ENCODE results near the gene RIPK1. TPM values are rescaled to one million over a fixed set of nuclear protein-coding genes. Genes with fewer than 3 reads are reported as not detected.

Gene RIPK1
- total RNA-seq, 1 experiment from 2014 or later = 14.5 TPM

GRCh38 chr6:3088446-3088845 lies 20.2 kb downstream of the RIPK1 start:
- Histone ChIP-seq H3K36me3 (ENCODE audit: low read depth, low read length) (peaks cover 41% of the 10 kb centered on the region), H3K4me3 (ENCODE audit: low read length) (no peak overlapping the region), H3K4me2 (ENCODE audit: low read length) (no peak overlapping the region), H3K9me3 (ENCODE audit: low read length) (no peaks in the 10 kb centered on the region), H3K79me2 (ENCODE audit: low read length) (no peaks in the 10 kb centered on the region), H3F3A (ENCODE audit: low read length, unreplicated experiment) (no peaks in the 10 kb centered on the region), H2AFZ (ENCODE audit: low read length) (no peak overlapping the region), H3K27ac (ENCODE audit: low read length) (no peak overlapping the region), H3K4me1 (ENCODE audit: insufficient read depth, low read length) (no peaks in the 10 kb centered on the region), H4K20me1 (ENCODE audit: low read length) (no peaks in the 10 kb centered on the region), H3K9me2 (replicated peaks; ENCODE audit: low read length) (no peaks in the 10 kb centered on the region), H3K9ac (ENCODE audit: low read length) (no peak overlapping the region), H3K27me3 (ENCODE audit: low read length) (no peaks in the 10 kb centered on the region)
- no TSS peak for BruUV-seq (replicated peaks)
- CTCF ChIA-PET = no interaction called here
- intact Hi-C loops (cut with micrococcal nuclease) = no loop called here
- POLR2A ChIA-PET (ENCODE audit: unreplicated experiment) = no interaction called here
- ATAC-seq (no peak), DNase-seq (no peak)
- TF ChIP-seq EZH2 (IDR thresholded peaks at IDR 0.05; ENCODE audit: low read length, unreplicated experiment) (no peak), EZH2phosphoT487 (IDR thresholded peaks at IDR 0.05; ENCODE audit: borderline replicate concordance, low read length) (no peak), CTCF (conservative IDR thresholded peaks at IDR 0.05; ENCODE audit: low read depth, low read length) (no peak)

GRCh38 chr6:3088968-3089367 lies 20.7 kb downstream of the RIPK1 start:
- H3K9ac ChIP-seq (ENCODE audit: low read length) = no peak overlapping the region
- no peak overlapping the region for H2AFZ ChIP-seq (ENCODE audit: low read length)
- no peaks in the 10 kb centered on the region for H3K9me2 ChIP-seq (replicated peaks; ENCODE audit: low read length)
- ChIA-PET POLR2A (ENCODE audit: unreplicated experiment) (no interaction called here), CTCF (no interaction called here)
- no peaks in the 10 kb centered on the region for H3K4me1 ChIP-seq (ENCODE audit: insufficient read depth, low read length)
- intact Hi-C loops (cut with micrococcal nuclease) = no loop called here
- H3K27ac ChIP-seq (ENCODE audit: low read length) = no peak overlapping the region
- ATAC-seq = no peak
- H3K4me3 ChIP-seq (ENCODE audit: low read length) = no peak overlapping the region
- BruUV-seq (replicated peaks) = no TSS peak
- TF ChIP-seq CTCF (conservative IDR thresholded peaks at IDR 0.05; ENCODE audit: low read depth, low read length) (no peak), EZH2 (IDR thresholded peaks at IDR 0.05; ENCODE audit: low read length, unreplicated experiment) (no peak), EZH2phosphoT487 (IDR thresholded peaks at IDR 0.05; ENCODE audit: borderline replicate concordance, low read length) (no peak)
- no peaks in the 10 kb centered on the region for H4K20me1 ChIP-seq (ENCODE audit: low read length)
- H3K4me2 ChIP-seq (ENCODE audit: low read length) = no peak overlapping the region
- DNase-seq = no peak
- H3K79me2 ChIP-seq (ENCODE audit: low read length) = no peaks in the 10 kb centered on the region
- no peaks in the 10 kb centered on the region for H3K27me3 ChIP-seq (ENCODE audit: low read length)
- H3K36me3 ChIP-seq (ENCODE audit: low read depth, low read length) = peaks cover 37% of the 10 kb centered on the region
- H3K9me3 ChIP-seq (ENCODE audit: low read length) = no peaks in the 10 kb centered on the region
- H3F3A ChIP-seq (ENCODE audit: low read length, unreplicated experiment) = no peaks in the 10 kb centered on the region

- Histone ChIP-seq H3K9me3 (ENCODE audit: low read length) (no peaks in the 10 kb centered on the region), H3K4me1 (ENCODE audit: insufficient read depth, low read length) (no peaks in the 10 kb centered on the region), H3K36me3 (ENCODE audit: low read depth, low read length) (peaks cover 33% of the 10 kb centered on the region), H3K9ac (ENCODE audit: low read length) (no peak overlapping the region), H3K79me2 (ENCODE audit: low read length) (no peaks in the 10 kb centered on the region), H2AFZ (ENCODE audit: low read length) (no peak overlapping the region), H3K9me2 (replicated peaks; ENCODE audit: low read length) (no peaks in the 10 kb centered on the region), H3K4me2 (ENCODE audit: low read length) (no peak overlapping the region), H4K20me1 (ENCODE audit: low read length) (no peaks in the 10 kb centered on the region), H3K27me3 (ENCODE audit: low read length) (no peaks in the 10 kb centered on the region), H3K27ac (ENCODE audit: low read length) (no peak overlapping the region), H3F3A (ENCODE audit: low read length, unreplicated experiment) (no peaks in the 10 kb centered on the region), H3K4me3 (ENCODE audit: low read length) (no peak overlapping the region)
- POLR2A ChIA-PET (ENCODE audit: unreplicated experiment) = no interaction called here
- DNase-seq (no peak), ATAC-seq (no peak)
- CTCF ChIA-PET = no interaction called here
- intact Hi-C loops (cut with micrococcal nuclease) = no loop called here
- no TSS peak for BruUV-seq (replicated peaks)
- no peak for TF ChIP-seq CTCF (conservative IDR thresholded peaks at IDR 0.05; ENCODE audit: low read depth, low read length)
- no peak for TF ChIP-seq EZH2 (IDR thresholded peaks at IDR 0.05; ENCODE audit: low read length, unreplicated experiment)
- TF ChIP-seq EZH2phosphoT487 (IDR thresholded peaks at IDR 0.05; ENCODE audit: borderline replicate concordance, low read length) = no peak
These were observed 21.7 kb downstream of the RIPK1 start for GRCh38 chr6:3090013-3090412.

All from PC-3 (cell line).